Cardiac fibroblast (primary cell): ENCODE results near the gene CELF2.

Experiments used
- DNase-seq, 2 donors: peaks; one replicate each; pipeline versions ENCODE4 v3.0.0 to v3.0.0-alpha.2; 2010; ENCODE audit warnings: low read depth in 2 of 2
- H3K4me3 ChIP-seq, 2 donors: replicated peaks in 1 of 2; 1 replicate in 1 of 2; 2 replicates in 1 of 2; pipeline ENCODE4 v1.5.1; 2011; ENCODE audit warnings: low read depth in 2 of 2, low read length in 2 of 2, mild to moderate bottlenecking in 2 of 2, moderate library complexity in 1 of 2
- CTCF ChIP-seq: IDR thresholded peaks from one replicate; pipeline ENCODE4 v1.5.1; 2011; ENCODE audit warnings: low read depth, mild to moderate bottlenecking, low read length, inconsistent platforms

CELF2 gene

GRCh38 chr10:11066520-11066919, 48.8 kb downstream of the CELF2 start:
- no peak for TF ChIP-seq CTCF
- H3K4me3 ChIP-seq, result no peak overlapping the region
- DNase-seq, result no peak

DNA sequence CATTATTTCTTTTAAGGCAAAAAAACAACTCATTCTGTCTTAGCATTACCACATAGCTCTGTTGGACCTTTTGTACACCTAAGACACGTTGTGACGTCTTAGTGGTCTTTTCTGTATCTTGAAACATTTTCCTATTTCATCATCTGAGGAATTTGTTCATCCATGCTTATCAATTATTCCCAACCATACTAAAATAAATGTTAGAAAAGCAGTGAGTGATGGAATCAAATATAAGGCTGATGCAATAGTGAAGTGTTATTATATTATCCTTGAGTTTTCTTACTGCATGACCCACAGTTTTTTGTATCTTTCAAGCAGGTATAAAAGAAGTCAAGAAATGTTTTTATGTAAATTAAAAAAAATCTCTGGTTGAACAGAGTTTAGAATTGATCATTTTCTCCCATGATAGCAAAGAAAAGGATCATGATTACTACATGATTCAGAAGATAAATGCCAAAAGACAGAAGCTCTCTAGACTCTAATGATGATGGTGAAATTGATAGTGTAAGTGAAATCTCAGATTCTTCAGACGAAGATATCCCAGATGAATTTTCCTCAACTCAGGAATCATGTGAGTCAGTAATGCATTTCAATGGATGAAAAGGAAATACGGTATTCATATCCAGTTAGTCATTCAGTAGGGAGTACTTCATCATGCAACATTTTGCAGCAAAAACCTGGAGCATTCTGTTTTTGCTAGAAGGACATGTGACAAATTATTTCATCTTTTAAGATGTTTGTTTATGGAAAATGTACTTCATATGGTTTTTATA, 51.4 kb downstream of the CELF2 start:
- no peak for DNase-seq
- TF ChIP-seq CTCF, result no peak
- no peak overlapping the region for H3K4me3 ChIP-seq

DNA sequence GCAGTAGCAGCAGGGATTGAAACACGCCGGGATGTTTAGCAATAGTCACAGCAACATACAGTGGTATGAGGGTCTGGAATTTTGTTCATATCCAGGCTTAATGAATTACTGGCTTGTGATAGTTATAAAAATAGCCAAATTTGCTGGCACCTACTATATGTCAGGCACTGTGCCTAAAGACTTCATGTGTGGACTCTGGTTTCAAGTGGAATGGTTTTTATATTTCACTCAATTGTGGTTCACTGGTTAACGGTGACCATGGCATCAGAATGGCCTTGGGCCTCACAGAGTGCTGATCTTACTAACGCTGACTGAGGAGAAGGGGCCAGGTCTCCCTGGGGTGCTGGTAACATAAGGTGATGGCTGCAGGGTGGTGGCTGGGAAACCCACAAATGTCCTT, 55.7 kb downstream of the CELF2 start:
- no peak for TF ChIP-seq CTCF
- DNase-seq, result no peak
- no peak overlapping the region for H3K4me3 ChIP-seq

- DNase-seq, result no peak
- H3K4me3 ChIP-seq, result no peak overlapping the region
- no peak for TF ChIP-seq CTCF
Measured at GRCh38 chr10:11074536-11075267, 57.0 kb downstream of the CELF2 start.

- no peak for DNase-seq
- TF ChIP-seq CTCF, result no peak
- no peak overlapping the region for H3K4me3 ChIP-seq
Measured at GRCh38 chr10:11076221-11076620, 58.5 kb downstream of the CELF2 start.

- H3K4me3 ChIP-seq, result no peak overlapping the region
- no peak for TF ChIP-seq CTCF
- no peak for DNase-seq
Measured at GRCh38 chr10:11080564-11080984, 62.9 kb downstream of the CELF2 start.
